Mesothelial cell of epicardium (in vitro differentiated cells): Measurements from ENCODE around the gene ECHDC3. TPM values are rescaled to one million over a fixed set of nuclear protein-coding genes. Genes with fewer than 3 reads are reported as not detected.
"Not testable (repeated sequence)": the region's sequence is repeated elsewhere in the genome, so short reads cannot be mapped to it uniquely, and the experiment has no call there.

Experiments
- DNase-seq, 2 experiments: peaks; one replicate each; pipeline ENCODE4 v3.0.0; 2021; ENCODE audit warnings: low spot score in 2 of 2; ENCODE audit not compliant: unreplicated experiment in 2 of 2
- H3K27ac Mint-ChIP-seq: 2 replicates; pipeline ENCODE4 v1.8.0; 2021; ENCODE audit warnings: mixed read lengths
- H3K27me3 Mint-ChIP-seq: 2 replicates; pipeline ENCODE4 v1.8.0; 2021; ENCODE audit warnings: low read depth, mixed read lengths
- H3K36me3 Mint-ChIP-seq: 2 replicates; pipeline ENCODE4 v1.8.0; 2021; ENCODE audit warnings: mixed read lengths
- H3K4me1 Mint-ChIP-seq: 2 replicates; pipeline ENCODE4 v1.8.0; 2021; ENCODE audit warnings: mixed read lengths
- H3K4me3 Mint-ChIP-seq: 2 replicates; pipeline ENCODE4 v1.8.0; 2021; ENCODE audit warnings: mild to moderate bottlenecking, moderate library complexity, mixed read lengths
- H3K9me3 Mint-ChIP-seq: 2 replicates; pipeline ENCODE4 v1.8.0; 2021; ENCODE audit warnings: mixed read lengths
- CTCF ChIP-seq: fragments of 200-600 bp; sonication (generic); IDR thresholded peaks from one replicate; pipeline ENCODE4 v1.5.0; 2021; ENCODE audit warnings: antibody characterized with exemption; ENCODE audit not compliant: unreplicated experiment
- total RNA-seq: library from RNA; stranded (reverse); gene quantifications from 3 replicates; pipeline ENCODE4 v1.2.1, GENCODE V29; 2021

Gene ECHDC3
- total RNA-seq, 1 donor from 2014 or later = 5.1 TPM

- no peak for TF ChIP-seq CTCF
- Mint-ChIP-seq H3K27ac (no peak overlapping the region), H3K36me3 (peaks cover 12% of the 10 kb centered on the region), H3K4me1 (peaks cover 1% of the 10 kb centered on the region), H3K27me3 (no peaks in the 10 kb centered on the region), H3K4me3 (no peak overlapping the region), H3K9me3 (peaks cover 14% of the 10 kb centered on the region)
- DNase-seq = no peak
These were observed 14.6 kb upstream of the ECHDC3 start for GRCh38 chr10:11727563-11727962.

- peaks cover 1% of the 10 kb centered on the region for H3K4me1 Mint-ChIP-seq
- no peaks in the 10 kb centered on the region for H3K27me3 Mint-ChIP-seq
- no peak for TF ChIP-seq CTCF
- DNase-seq = no peak
- no peak overlapping the region for H3K27ac Mint-ChIP-seq
- H3K9me3 Mint-ChIP-seq = peaks cover 14% of the 10 kb centered on the region
- H3K36me3 Mint-ChIP-seq = peaks cover 12% of the 10 kb centered on the region
- no peak overlapping the region for H3K4me3 Mint-ChIP-seq
These were observed 13.8 kb upstream of the ECHDC3 start for GRCh38 chr10:11728353-11728752.

- Mint-ChIP-seq H3K9me3 (peaks cover 14% of the 10 kb centered on the region), H3K36me3 (peaks cover 12% of the 10 kb centered on the region), H3K4me3 (no peak overlapping the region), H3K27ac (no peak overlapping the region), H3K27me3 (no peaks in the 10 kb centered on the region), H3K4me1 (peaks cover 1% of the 10 kb centered on the region)
- no peak for TF ChIP-seq CTCF
- no peak for DNase-seq
These were observed 12.3 kb upstream of the ECHDC3 start for GRCh38 chr10:11729790-11730315.

- DNase-seq = no peak
- TF ChIP-seq CTCF = no peak
- H3K27me3 Mint-ChIP-seq = no peaks in the 10 kb centered on the region
- no peak overlapping the region for H3K27ac Mint-ChIP-seq
- H3K9me3 Mint-ChIP-seq = peaks cover 14% of the 10 kb centered on the region
- H3K4me3 Mint-ChIP-seq = no peak overlapping the region
- H3K4me1 Mint-ChIP-seq = no peaks in the 10 kb centered on the region
- H3K36me3 Mint-ChIP-seq = peaks cover 11% of the 10 kb centered on the region
These were observed 11.4 kb upstream of the ECHDC3 start for GRCh38 chr10:11730779-11731178.

- H3K27ac Mint-ChIP-seq, DNase-seq, H3K36me3 Mint-ChIP-seq, H3K4me1 Mint-ChIP-seq, H3K27me3 Mint-ChIP-seq: not testable (repeated sequence)
- Mint-ChIP-seq H3K4me3 (peak overlapping the region; percentile 73), H3K9me3 (peaks cover 11% of the 10 kb centered on the region)
These were observed 5.4 kb upstream of the ECHDC3 start for GRCh38 chr10:11736767-11737166.

- peak overlapping the region; percentile 90 for H3K27ac Mint-ChIP-seq
- not testable (repeated sequence) for H3K27me3 Mint-ChIP-seq
These were observed 4.7 kb upstream of the ECHDC3 start for GRCh38 chr10:11737258-11738032.

More at GRCh38 chr10:11737258-11738032, 4.7 kb upstream of the ECHDC3 start:
- DNase-seq, H3K36me3 Mint-ChIP-seq, H3K4me1 Mint-ChIP-seq: not testable (repeated sequence)
- peaks cover 11% of the 10 kb centered on the region for H3K9me3 Mint-ChIP-seq
- H3K4me3 Mint-ChIP-seq = peak overlapping the region; percentile 73
